HG03097 (cell line): Measurements from ENCODE around the gene DDX11.
"Not testable (repeated sequence)": the region's sequence is repeated elsewhere in the genome, so short reads cannot be mapped to it uniquely, and the experiment has no call there.

Experiments used
- ATAC-seq: cut with Tn5 transposase; IDR thresholded peaks from one replicate; pipeline ENCODE4 v1.9.1; 2021; ENCODE audit not compliant: unreplicated experiment, low FRiP score

The DDX11 gene

DNA sequence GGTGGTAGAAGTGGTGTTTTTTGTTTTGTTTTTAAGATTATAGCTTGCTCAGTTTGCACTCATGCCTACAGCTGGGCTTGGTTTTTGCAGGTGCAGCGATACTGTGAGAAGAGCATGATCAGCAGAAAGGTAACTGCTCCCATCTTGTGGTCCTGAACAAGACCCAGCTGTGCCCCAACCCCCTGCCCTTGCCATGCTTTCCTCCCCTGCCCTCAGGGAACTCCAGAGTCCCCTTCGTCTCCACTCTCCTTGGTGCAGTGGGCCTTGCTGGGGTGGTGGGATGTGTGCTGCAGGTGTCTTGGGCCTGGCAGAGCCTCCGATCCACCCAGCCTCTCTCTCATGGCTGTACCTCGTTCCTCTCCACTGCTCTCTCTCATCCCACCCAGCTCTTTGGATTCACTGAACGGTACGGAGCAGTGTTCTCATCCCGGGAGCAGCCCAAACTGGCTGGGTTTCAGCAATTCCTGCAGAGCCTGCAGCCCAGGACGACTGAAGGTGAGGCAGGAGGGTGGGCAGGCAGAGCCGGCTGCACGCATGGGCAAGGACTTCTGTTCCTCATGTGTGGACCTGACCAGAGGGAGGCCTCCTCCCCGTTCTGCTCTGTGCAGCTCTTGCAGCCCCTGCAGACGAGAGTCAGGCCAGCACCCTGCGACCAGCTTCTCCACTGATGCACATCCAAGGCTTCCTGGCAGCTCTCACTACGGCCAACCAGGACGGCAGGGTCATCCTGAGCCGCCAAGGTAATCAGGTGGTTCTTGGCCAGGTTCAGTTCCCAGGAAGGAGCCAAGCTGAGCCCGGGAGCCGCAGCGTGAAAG, 22.8 kb downstream of the DDX11 start:
- ATAC-seq, result not testable (repeated sequence)

- ATAC-seq, result not testable (repeated sequence)
These were observed 24.2 kb downstream of the DDX11 start for GRCh38 chr12:31097819-31098218.

- not testable (repeated sequence) for ATAC-seq
These were observed 24.7 kb downstream of the DDX11 start for GRCh38 chr12:31098363-31098762.

GRCh38 chr12:31098771-31099170, 25.1 kb downstream of the DDX11 start:
- ATAC-seq, result not testable (repeated sequence)

DNA sequence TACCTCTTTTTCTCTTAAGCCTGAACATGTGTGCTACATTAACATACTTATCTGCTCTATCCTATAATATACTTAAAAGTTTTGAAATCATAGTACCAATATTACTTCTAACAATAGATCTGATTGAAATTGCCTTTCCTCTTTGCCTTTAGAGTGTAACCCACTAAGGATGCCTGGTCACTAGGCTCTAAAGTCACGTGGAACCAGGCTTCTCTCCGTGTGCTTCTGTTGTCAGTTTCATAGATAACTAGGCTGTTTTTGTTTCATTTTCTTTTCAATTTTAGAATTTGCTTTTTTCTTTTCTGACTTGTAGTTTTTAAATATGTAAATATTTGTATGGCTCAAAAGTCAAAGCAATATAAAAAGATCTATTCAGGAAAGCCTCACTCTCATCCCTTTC, 25.8 kb downstream of the DDX11 start:
- ATAC-seq, result not testable (repeated sequence)

- ATAC-seq, result not testable (repeated sequence)
These were observed 27.0 kb downstream of the DDX11 start for GRCh38 chr12:31100503-31101208.

DNA sequence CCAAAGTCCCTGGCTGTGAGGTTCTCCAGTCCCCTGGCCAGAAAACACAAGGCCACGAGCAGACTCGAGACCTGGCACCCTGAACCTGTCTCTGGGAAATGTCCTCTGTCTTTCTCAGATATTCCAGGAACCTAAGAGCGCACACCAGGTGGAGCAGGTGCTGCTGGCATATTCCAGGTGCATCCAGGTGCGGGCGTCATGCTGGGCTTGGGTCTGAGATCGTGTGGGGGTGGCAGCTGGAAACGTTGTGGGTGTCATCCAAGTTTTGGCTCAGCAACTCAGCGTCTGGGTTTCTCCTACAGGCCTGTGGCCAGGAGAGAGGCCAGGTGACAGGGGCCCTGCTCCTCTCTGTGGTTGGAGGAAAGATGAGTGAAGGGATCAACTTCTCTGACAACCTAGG, 28.5 kb downstream of the DDX11 start:
- not testable (repeated sequence) for ATAC-seq

GRCh38 chr12:31102596-31102995, 28.9 kb downstream of the DDX11 start:
- not testable (repeated sequence) for ATAC-seq

DNA sequence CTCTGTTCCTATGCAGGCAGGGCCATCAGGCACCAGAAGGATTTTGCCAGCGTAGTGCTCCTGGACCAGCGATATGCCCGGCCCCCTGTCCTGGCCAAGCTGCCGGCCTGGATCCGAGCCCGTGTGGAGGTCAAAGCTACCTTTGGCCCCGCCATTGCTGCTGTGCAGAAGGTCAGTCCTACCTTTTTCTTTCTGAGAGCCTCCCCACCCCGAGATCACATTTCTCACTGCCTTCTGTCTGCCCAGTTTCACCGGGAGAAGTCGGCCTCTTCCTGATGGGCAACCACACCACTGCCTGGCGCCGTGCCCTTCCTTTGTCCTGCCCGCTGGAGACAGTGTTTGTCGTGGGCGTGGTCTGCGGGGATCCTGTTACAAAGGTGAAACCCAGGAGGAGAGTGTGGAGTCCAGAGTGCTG, 29.9 kb downstream of the DDX11 start:
- not testable (repeated sequence) for ATAC-seq

- ATAC-seq, result not testable (repeated sequence)
These were observed 30.6 kb downstream of the DDX11 start for GRCh38 chr12:31104220-31104619.

DNA sequence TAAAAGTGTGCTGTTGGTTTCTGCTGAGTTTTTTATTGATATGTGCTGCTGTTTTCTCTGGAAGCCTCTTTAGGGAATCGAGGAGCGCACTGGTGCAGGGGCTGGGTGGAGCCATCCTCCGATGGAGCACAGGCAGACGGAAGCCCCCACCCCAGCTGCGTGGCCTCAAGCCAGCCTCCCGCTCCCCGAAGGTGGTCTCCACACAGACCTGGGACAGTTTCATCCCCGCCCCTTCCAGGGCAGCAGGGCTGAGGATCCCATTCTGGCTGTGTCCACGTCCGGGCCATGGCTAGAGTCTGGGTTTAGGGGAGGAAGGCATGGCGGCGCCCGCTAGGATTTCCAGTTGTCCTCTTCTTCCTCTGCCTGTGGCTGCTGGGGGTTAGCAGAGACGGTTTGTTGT, 31.1 kb downstream of the DDX11 start:
- not testable (repeated sequence) for ATAC-seq

DNA sequence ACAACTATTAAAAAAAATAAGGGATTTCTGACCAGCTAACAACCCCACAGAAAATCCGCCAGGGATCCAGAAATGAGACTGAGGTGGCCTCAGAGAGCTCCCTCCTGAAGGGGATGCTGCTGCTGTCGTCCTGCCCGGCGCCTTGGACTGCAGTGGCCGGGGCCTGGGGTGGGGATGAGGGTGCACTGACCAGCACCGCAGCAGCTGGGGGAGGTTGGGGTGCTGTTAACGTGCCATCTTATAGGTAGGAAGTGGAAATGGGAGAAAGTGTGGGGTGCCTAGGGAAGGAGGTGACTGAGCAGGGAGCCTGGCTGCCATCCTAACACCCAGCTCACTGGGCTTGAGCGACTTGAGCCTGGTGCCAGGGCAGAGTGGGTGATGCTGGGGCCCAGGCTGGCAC, 32.0 kb downstream of the DDX11 start:
- ATAC-seq, result no peak

- no peak for ATAC-seq
These were observed 32.6 kb downstream of the DDX11 start for GRCh38 chr12:31106101-31106803.

- not testable (repeated sequence) for ATAC-seq
These were observed 36.1 kb downstream of the DDX11 start for GRCh38 chr12:31109773-31110172.

DNA sequence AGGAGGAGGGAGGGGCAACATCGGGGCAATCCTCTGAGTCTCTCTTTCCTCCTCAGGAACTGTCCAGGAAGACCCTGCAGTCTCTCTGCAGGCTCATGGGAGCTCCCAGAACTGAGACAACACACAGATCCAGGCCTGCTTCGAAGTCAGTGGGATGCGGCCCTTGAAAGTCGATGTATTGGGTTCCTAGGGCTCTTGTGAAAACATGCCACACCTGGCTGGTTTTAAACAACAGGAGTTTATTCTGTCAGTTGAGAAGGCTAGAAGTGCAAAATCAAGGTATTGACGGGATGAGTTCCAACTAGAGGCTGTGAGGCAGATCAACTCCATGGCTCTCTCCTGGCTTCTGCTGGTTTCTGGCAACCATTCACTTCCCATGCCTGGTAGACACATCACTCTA, 36.6 kb downstream of the DDX11 start:
- ATAC-seq, result not testable (repeated sequence)

DNA sequence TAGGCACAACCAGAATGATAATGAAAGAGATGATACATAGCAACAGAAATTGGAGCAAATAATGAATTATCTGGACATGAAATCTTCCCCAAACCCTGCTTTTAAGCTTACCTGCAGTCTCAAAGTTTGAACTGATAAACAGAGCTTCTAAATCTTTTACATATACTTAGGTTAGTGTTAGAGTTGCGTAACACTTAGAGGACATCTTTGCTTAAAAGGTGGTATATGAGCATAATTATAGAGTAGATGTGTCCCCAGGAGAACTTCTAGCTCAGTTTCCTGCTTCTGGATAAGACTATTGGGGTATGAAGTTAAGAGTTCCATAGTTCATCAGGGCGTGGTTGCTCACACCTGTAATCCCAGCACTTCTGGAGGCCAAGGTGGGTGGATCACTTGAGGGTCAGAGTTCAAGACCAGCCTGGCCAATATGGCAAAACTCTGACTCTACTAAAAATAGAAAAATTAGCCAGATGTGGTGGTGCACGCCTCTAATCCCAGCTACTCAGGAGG, 41.5 kb downstream of the DDX11 start:
- not testable (repeated sequence) for ATAC-seq

DNA sequence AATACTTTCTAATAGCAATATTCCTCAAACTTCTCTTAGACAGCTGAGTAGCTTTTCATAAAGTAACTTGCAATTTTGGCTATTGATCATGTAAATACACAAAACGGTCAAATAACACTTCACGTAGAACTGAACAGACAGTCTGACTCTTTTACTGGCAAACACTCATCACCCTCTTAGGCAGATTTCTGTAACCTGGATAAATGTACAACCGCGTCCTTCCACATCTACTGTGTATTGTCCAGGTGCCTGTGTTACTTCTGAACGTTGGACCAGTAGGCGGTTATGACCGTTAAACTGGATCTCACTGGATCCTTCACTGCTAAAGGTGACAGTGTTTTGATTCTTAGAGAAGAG, 43.2 kb downstream of the DDX11 start:
- not testable (repeated sequence) for ATAC-seq

GRCh38 chr12:31117203-31118011, 43.7 kb downstream of the DDX11 start:
- ATAC-seq, result no peak

DNA sequence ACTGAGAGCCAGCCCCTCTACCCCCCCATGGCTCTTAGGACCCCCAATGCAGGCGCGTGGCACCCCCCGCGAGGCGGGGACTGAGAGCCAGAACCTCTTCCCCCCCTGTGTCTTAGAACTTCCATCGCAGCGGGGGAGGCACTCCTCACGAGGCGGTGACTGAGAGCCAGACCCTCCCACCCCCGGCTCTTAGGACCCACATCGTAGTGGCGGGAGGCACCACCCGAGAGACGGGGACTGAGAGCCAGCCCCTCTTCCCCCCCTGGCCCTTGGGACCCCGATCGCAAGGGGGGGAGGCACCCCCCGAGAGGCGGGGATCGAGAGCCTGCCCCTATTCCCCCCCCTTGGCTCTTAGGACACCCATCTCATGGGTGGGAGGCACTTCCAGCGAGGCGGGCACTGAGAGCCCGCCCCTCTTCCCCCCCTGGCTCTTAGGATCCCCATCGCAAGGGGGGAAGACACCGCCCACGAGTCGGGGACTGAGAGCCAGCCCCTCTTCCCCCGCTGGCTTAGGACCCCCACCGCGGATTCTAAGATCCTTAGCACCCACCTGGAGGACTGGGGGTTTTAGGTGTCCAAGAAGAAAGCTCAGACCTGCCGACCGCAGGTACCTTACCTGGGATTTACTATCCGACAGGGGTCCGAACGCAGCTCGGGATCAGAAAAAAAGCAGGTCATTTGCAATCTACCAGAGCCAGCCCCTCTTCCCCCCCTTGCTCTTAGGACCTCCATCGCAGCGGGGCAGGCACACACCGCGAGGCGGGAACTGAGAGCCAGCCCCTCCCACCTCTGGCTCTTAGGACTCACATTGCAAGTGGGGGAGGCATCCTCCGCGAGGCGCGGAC, 44.9 kb downstream of the DDX11 start:
- no peak for ATAC-seq
